IPS-18a (cell line): ENCODE data around the gene LOXHD1.

Source experiments
- H3K27ac ChIP-seq: one replicate; pipeline ENCODE4 v1.5.1; 2013; ENCODE audit warnings: low read length
- H3K27me3 ChIP-seq: one replicate; pipeline ENCODE4 v1.6.1; 2013; ENCODE audit warnings: mild to moderate bottlenecking, low read length; ENCODE audit not compliant: control insufficient read depth, insufficient read depth
- H3K36me3 ChIP-seq: one replicate; pipeline ENCODE4 v1.6.1; 2013; ENCODE audit warnings: low read depth, low read length; ENCODE audit not compliant: control insufficient read depth
- H3K4me1 ChIP-seq: one replicate; pipeline ENCODE4 v1.6.1; 2013; ENCODE audit warnings: low read depth, low read length; ENCODE audit not compliant: control insufficient read depth
- H3K4me3 ChIP-seq: one replicate; pipeline ENCODE4 v1.5.1; 2013; ENCODE audit warnings: low read length
- H3K9ac ChIP-seq: one replicate; pipeline ENCODE4 v1.6.1; 2013; ENCODE audit warnings: mild to moderate bottlenecking, low read length, moderate library complexity
- H3K9me3 ChIP-seq: one replicate; pipeline ENCODE4 v1.6.1; 2013; ENCODE audit warnings: low read depth, low read length; ENCODE audit not compliant: control insufficient read depth

LOXHD1 gene

DNA sequence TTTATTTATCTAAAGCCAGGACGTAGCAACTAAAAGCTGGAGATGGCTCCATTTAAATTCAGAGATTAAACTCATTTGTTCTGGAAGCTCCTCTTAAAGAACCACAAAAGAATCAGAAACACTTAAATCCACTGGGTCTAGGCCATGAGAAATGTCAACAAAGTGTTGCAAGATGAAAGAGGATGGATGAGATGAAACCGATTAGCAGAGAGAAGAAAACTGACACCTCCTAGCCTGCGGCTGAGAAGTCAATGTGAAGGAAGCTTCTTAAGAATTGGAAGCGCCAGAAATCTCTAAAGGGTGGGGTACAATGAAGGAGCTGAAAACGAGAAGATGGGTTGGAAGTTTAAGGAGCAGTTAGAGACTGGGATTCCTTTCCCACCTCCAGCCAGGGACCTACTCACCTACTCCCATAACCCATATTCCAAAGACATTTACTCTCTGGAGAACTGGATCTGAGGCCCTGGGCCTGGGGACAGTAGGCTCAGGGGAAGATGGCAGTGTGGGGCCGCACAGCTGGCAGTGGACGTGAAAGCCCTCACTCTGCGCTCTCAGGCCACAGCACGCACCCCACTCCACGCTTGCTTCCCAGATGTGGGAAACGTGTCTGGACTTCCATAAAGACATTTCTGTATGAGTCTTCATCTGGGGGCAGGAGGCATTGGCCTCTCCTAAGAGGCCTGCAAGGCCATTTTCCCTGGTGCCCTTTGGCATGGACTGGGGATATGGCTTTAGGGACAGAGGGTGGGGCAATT lies 188.4 kb downstream of the LOXHD1 start:
- Histone ChIP-seq H3K27me3 (no peaks in the 10 kb centered on the region), H3K9ac (no peak overlapping the region), H3K4me1 (peaks cover 35% of the 10 kb centered on the region), H3K9me3 (no peaks in the 10 kb centered on the region), H3K36me3 (no peaks in the 10 kb centered on the region), H3K4me3 (no peak overlapping the region), H3K27ac (no peak overlapping the region)

DNA sequence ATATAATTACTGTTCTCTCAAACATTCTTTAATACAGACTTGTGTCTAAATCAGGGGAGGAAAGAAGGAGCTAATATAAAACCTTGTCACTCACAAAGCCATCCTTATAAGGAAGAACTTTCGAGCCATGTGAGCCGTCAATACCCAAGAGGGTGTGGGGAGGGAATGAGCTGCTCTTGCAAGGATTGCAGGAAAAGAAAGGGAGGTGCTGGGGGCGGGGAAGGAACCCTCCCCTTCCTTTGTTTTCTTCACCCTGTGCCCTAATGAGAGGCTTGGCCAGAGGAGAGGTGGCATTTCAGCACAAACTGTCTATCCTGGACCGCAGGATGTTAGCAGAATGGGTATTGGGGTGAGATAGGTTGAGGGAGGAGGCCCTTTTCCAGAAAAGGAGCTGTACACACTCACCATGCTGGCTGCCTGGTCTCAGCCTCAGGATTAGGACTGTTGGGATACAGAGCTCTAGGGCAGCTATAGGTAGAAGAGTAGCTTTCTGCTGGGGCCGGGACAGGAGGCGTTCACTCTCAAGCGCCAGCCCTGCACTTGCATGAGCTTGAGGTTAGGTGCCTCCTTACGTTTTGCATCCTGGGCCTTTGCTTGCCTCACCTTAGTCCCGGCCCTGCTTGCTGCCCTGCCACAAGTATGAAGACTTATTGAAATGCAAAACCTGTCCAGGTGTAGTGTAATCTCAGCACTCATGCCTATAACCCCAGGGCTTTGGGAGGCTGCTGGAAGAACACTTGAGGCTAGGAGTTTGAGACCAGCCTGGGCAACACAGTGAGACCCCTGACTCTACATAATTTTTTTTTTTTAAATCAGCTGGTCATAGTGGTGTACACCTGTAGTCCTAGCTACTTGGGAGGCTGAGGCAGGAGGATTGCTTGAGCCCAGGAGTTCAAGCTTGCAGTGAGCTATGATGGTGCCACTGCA lies 190.5 kb downstream of the LOXHD1 start:
- peak overlapping the region; percentile 46 for H3K9ac ChIP-seq
- H3K4me1 ChIP-seq = peaks cover 35% of the 10 kb centered on the region
- H3K27me3 ChIP-seq = no peaks in the 10 kb centered on the region
- no peak overlapping the region for H3K4me3 ChIP-seq
- H3K36me3 ChIP-seq = no peaks in the 10 kb centered on the region
- no peaks in the 10 kb centered on the region for H3K9me3 ChIP-seq
- no peak overlapping the region for H3K27ac ChIP-seq

DNA sequence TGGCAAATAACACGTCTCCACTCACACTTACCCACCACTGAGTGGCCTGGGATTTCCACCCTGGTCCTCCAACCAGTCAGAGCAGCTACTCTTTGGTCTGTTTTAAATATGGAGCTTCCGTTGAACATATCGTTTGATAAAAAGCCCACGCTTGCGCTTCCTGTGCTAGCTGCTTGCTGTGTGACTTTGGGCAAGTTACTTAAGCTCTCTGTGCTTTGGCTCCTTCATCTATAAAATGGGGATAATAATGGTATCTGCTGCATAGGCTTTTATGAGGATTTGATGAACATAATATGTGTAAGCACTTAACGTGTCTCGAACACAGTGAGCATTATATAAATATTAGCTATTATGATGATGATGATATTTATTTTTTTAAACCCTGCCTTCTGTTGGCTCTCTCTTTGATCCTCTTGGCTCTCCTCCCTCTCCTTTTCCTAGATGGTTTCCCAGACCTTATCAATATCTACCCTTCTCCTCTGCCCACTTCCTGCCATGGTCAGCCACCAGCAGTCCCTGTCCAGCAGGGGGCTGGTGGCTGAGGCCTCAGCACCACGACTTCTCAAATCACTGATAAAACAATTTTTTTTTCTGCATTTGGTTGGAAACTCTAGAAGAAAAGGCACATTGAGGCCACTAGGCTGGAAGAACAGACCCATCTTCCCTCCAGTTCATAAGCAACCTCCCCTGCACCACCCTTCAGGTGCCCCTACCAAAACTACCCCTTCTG lies 191.9 kb downstream of the LOXHD1 start:
- peaks cover 35% of the 10 kb centered on the region for H3K4me1 ChIP-seq
- no peak overlapping the region for H3K27ac ChIP-seq
- peak overlapping the region; percentile 46 for H3K9ac ChIP-seq

DNA sequence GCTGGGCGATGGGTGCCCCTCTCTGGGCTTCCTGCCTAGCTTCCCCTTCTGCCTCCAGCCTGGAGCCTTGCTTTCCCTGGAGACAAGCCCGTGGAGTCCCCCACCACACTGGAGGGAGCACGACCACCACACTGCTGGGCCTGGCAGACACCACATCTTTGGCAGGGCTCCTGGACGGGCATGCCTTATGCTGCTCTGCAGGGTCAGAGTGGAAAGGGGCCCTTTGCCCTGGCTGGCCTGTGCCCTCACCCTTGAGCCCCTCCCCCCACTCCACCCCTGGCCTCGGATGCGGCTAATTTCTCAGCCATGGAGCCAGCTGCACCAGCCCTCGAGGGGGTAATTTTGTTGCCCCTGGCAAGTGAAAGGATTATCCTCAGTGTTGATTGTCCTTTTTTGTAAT lies 194.5 kb downstream of the LOXHD1 start:
- Histone ChIP-seq H3K4me3 (no peak overlapping the region), H3K27me3 (no peaks in the 10 kb centered on the region), H3K9me3 (no peaks in the 10 kb centered on the region), H3K36me3 (no peaks in the 10 kb centered on the region), H3K4me1 (peaks cover 34% of the 10 kb centered on the region), H3K9ac (no peak overlapping the region), H3K27ac (no peak overlapping the region)

More for the DNA sequence above, 191.9 kb downstream of the LOXHD1 start:
- Histone ChIP-seq H3K9me3 (no peaks in the 10 kb centered on the region), H3K36me3 (no peaks in the 10 kb centered on the region), H3K27me3 (no peaks in the 10 kb centered on the region), H3K4me3 (no peak overlapping the region)

DNA sequence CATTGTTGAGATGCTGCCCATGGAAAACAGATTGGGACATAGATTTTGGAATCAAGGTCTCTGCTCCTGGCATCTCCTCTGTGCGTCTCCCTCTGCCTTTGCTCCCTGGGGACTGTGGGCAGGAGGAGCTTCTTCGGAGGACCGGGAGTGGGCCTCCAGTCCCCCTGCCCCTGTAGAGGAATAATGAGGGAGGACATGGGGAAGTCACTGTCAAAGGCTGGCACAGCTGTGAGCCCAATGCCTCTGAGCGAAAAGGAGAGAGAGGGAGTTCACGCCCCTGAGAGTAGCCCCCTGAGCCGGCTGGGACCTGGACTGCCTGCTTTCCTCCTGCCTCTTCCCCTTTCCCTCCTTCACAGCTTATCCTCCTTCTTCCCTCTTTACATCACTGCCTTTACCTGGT lies 195.0 kb downstream of the LOXHD1 start:
- H3K4me3 ChIP-seq = no peak overlapping the region
- H3K9ac ChIP-seq = no peak overlapping the region
- H3K36me3 ChIP-seq = no peaks in the 10 kb centered on the region
- H3K27me3 ChIP-seq = no peaks in the 10 kb centered on the region
- no peaks in the 10 kb centered on the region for H3K9me3 ChIP-seq
- no peak overlapping the region for H3K27ac ChIP-seq
- H3K4me1 ChIP-seq = peaks cover 34% of the 10 kb centered on the region

DNA sequence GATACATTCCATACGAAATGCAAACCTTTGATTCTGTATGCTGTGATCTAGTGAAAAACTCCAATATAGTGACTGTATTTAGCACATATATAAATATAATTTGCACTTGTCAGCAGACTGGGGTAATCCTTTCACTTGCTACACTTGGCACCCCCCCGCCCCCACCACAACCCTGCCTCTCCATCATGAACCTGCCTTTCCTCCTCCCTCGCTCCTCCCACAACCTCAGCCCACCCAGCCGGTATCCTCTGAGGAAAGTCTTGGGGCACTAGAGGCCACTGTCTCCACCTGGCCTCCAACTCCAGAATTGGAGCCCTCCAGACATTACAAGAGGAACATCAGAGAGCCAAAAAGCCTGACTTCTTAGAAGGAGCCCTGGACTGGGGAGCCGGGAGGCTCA lies 196.3 kb downstream of the LOXHD1 start:
- Histone ChIP-seq H3K27me3 (no peaks in the 10 kb centered on the region), H3K9me3 (no peaks in the 10 kb centered on the region), H3K4me3 (no peak overlapping the region), H3K27ac (no peak overlapping the region), H3K9ac (no peak overlapping the region), H3K4me1 (peaks cover 22% of the 10 kb centered on the region), H3K36me3 (no peaks in the 10 kb centered on the region)

DNA sequence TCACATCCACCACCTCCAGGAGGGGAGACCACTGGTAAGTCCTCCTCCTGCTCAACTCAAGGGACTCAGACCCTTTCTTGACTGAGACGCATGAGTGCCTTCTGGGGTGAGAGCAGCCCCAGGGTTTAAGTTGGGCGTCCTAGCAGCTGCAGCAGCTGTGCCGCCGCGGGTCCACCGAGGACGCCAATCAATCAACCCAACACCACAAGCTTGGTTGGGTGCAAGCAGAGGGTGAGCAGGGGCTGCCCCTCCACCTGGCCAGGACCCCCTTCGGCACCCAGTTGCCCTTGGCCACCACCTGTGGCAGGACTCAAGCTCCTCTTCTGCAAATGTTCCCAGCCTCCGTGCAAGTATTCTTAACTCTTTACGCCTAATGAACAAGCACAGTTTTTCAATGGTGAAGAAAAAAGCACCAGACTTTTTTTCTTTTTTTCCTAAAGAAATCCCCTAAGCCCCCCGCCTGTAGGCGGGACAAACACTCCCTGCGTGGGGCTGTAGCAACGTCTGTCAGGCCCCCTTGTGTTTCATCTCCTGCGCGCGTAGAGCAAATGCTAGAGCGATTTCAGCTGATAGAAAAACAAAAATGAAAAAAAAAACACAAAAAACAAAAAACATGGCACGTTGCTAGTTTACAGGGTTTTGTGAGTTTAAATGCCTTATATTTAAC lies 197.1 kb downstream of the LOXHD1 start:
- Histone ChIP-seq H3K9me3 (no peaks in the 10 kb centered on the region), H3K4me3 (no peak overlapping the region), H3K9ac (no peak overlapping the region), H3K4me1 (peaks cover 16% of the 10 kb centered on the region), H3K36me3 (no peaks in the 10 kb centered on the region), H3K27me3 (no peaks in the 10 kb centered on the region), H3K27ac (no peak overlapping the region)

DNA sequence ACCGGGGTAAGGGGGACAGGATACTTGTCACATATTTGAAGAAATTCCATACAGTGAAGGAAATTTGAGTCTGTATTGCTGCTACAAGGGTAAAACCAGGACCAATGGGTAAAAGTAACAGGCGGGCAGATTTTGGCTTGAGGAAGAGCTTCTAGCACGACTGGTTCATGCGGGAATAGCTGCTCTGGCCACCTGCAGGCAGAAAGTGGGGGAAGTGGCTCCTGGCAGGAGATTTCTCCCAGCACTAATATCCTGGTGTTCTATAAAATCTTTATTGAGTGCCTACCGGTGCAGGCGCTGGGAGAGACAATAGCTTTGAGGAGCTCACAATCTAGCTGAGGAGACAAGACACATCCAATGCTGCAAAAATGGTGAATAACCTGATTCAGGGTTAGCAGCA lies 198.5 kb downstream of the LOXHD1 start:
- peaks cover 11% of the 10 kb centered on the region for H3K4me1 ChIP-seq

DNA sequence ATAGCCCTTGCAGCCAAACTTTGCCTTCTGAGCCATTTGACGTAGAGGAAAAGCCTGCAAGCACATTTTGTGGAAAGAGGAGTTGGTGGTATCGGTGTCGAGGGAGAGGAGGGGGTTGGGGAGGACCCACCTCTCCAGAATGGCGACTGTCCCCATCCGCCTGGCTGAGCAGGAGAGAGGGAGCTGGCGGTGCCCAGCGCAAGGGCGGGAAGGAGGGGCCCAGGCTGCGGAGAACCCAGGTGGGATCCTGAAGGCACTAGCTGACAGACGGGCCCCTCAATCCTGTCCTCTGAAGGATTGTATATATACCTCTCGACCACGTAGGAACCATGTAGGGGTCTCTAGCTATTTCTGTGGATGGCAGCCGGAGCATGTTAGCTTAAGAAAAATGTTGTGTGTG lies 200.3 kb downstream of the LOXHD1 start:
- H3K4me3 ChIP-seq = no peak overlapping the region
- no peak overlapping the region for H3K9ac ChIP-seq
- H3K27me3 ChIP-seq = no peaks in the 10 kb centered on the region
- no peaks in the 10 kb centered on the region for H3K9me3 ChIP-seq
- peaks cover 11% of the 10 kb centered on the region for H3K4me1 ChIP-seq
- H3K27ac ChIP-seq = no peak overlapping the region
- no peaks in the 10 kb centered on the region for H3K36me3 ChIP-seq

More for the DNA sequence above, 198.5 kb downstream of the LOXHD1 start:
- H3K4me3 ChIP-seq = peak overlapping the region; percentile 3
- no peaks in the 10 kb centered on the region for H3K27me3 ChIP-seq
- no peaks in the 10 kb centered on the region for H3K36me3 ChIP-seq
- no peaks in the 10 kb centered on the region for H3K9me3 ChIP-seq
- H3K27ac ChIP-seq = no peak overlapping the region
- H3K9ac ChIP-seq = no peak overlapping the region

DNA sequence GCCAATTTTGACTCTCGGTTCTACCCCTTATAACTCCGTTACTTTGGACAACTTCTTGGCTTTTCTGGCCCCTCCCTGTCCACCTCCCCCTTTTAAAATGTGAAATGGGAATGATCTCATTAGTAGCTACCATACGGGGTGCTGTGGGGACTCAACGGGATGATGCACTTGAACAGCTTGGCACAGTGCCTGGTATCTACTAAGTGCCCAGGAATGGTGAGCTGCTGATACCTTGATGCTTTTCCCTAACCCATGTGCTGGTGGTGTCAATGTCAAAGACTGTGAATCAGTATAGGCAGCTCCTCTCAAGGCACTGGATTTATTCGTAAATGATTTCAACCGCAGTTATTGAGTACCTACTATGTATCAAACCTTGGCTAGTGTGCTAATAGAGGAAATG lies 204.2 kb downstream of the LOXHD1 start:
- H3K4me3 ChIP-seq = no peak overlapping the region
- peaks cover 13% of the 10 kb centered on the region for H3K4me1 ChIP-seq
- H3K36me3 ChIP-seq = no peaks in the 10 kb centered on the region
- H3K27ac ChIP-seq = no peak overlapping the region
- H3K27me3 ChIP-seq = no peaks in the 10 kb centered on the region
- H3K9me3 ChIP-seq = no peaks in the 10 kb centered on the region
- no peak overlapping the region for H3K9ac ChIP-seq

DNA sequence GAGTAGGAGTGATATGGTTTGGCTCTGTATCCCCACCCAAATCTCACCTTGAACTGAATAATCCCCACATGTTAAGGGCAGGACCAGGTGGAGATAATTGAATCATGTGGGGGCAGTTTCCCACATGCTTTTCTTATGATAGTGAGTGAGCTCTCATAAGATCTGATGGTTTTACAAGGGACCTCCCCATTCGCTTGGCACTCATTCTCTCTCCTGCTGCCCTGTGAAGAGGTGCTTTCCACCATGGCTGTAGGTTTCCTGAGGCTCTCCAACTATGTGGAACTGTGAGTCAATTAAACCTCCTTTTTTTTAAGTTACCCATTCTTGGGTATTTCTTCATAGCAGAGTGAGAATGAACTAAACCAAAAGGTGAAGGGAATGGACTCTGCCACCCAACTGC lies 207.5 kb downstream of the LOXHD1 start:
- peaks cover 13% of the 10 kb centered on the region for H3K4me1 ChIP-seq
- H3K9ac ChIP-seq = no peak overlapping the region
- no peaks in the 10 kb centered on the region for H3K36me3 ChIP-seq
- no peaks in the 10 kb centered on the region for H3K27me3 ChIP-seq
- H3K27ac ChIP-seq = no peak overlapping the region
- no peak overlapping the region for H3K4me3 ChIP-seq
- H3K9me3 ChIP-seq = no peaks in the 10 kb centered on the region
